Suprapubic skin (tissue), 4 donors: Measurements from ENCODE around the gene NLRP13.

Experiments
- POLR2A ChIP-seq, 2 donors: fragments of 450-650 bp; IDR thresholded peaks; one replicate each; pipeline ENCODE4 v1.6.1; 2017; ENCODE audit warnings: antibody characterized with exemption in 2 of 2, mild to moderate bottlenecking in 2 of 2, moderate library complexity in 2 of 2
- POLR2AphosphoS5 ChIP-seq, 3 donors: sonication (generic); formaldehyde crosslinking; IDR thresholded peaks; one replicate each; pipeline ENCODE4 v1.6.1; 2017; ENCODE audit warnings: antibody characterized with exemption in 3 of 3
- TF ChIP-seq, protein P1 (sequence below), 2 donors: fragments of 200-600 bp in 1 of 2; fragments of 450-650 bp in 1 of 2; sonication (generic) in 1 of 2; IDR thresholded peaks; one replicate each; pipeline ENCODE4 v1.5.1; 2016 to 2019; ENCODE audit warnings: antibody characterized with exemption in 2 of 2, mild to moderate bottlenecking in 1 of 2, moderate library complexity in 1 of 2

DNA sequence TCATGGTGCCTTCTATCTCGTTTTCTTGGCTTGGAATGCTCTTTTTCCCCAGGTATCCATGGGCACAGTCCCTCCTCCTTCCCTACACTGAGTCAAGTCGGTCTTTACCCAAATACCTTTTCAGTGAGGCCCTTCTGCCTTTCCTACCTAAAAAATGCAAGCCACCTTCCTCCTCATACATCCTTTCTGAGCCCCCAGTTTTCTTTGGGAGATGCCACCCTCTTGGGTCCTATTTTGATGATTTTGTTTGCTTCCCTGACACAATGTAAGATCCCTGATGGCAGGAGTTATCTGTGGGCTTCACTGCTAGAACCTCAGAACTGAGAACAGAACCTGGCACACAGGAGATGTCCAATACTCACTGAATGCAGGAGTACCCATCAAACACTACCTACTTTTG, 22.3 kb downstream of the NLRP13 start:
- TF ChIP-seq, protein P1, sequence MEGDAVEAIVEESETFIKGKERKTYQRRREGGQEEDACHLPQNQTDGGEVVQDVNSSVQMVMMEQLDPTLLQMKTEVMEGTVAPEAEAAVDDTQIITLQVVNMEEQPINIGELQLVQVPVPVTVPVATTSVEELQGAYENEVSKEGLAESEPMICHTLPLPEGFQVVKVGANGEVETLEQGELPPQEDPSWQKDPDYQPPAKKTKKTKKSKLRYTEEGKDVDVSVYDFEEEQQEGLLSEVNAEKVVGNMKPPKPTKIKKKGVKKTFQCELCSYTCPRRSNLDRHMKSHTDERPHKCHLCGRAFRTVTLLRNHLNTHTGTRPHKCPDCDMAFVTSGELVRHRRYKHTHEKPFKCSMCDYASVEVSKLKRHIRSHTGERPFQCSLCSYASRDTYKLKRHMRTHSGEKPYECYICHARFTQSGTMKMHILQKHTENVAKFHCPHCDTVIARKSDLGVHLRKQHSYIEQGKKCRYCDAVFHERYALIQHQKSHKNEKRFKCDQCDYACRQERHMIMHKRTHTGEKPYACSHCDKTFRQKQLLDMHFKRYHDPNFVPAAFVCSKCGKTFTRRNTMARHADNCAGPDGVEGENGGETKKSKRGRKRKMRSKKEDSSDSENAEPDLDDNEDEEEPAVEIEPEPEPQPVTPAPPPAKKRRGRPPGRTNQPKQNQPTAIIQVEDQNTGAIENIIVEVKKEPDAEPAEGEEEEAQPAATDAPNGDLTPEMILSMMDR (IDR thresholded peaks at IDR 0.05): no peak
- TF ChIP-seq POLR2AphosphoS5 (IDR thresholded peaks at IDR 0.05) (no peak), POLR2A (IDR thresholded peaks at IDR 0.05) (no peak)
